GM12878 (cell line): ENCODE measurements around the gene AKT3. TPM values are rescaled to one million over a fixed set of nuclear protein-coding genes. Genes with fewer than 3 reads are reported as not detected.

ENCODE experiments used
- BCL3 ChIP-seq: IDR thresholded peaks from 2 replicates; pipeline ENCODE4 v1.6.1; 2011; ENCODE audit warnings: borderline replicate concordance, low read depth, mild to moderate bottlenecking, moderate library complexity, low read length; ENCODE audit not compliant: insufficient read depth, poor library complexity, severe bottlenecking
- CEBPB ChIP-seq, 2 experiments: fragments of 150-350 bp in 1 of 2; IDR thresholded peaks; 2 replicates each; pipeline ENCODE4 v1.6.1; 2012 to 2014; ENCODE audit warnings: low read depth in 2 of 2, low read length in 2 of 2, borderline replicate concordance in 1 of 2, inconsistent platforms in 1 of 2
- HDGF ChIP-seq: fragments of 450-650 bp; IDR thresholded peaks from 2 replicates; pipeline ENCODE4 v1.6.1; 2016; ENCODE audit warnings: antibody characterized with exemption
- MEF2A ChIP-seq: IDR thresholded peaks from 2 replicates; pipeline ENCODE4 v1.6.1; 2011; ENCODE audit warnings: low read depth, mild to moderate bottlenecking, low read length, moderate library complexity; ENCODE audit not compliant: insufficient read depth
- POLR2AphosphoS2 ChIP-seq: IDR thresholded peaks from 2 replicates; pipeline ENCODE4 v1.6.1; 2011; ENCODE audit warnings: low read depth, mild to moderate bottlenecking, low read length, improper control_type of control experiment, moderate library complexity
- POLR2AphosphoS5 ChIP-seq: IDR thresholded peaks from 2 replicates; pipeline ENCODE4 v1.6.1; 2011; ENCODE audit warnings: mild to moderate bottlenecking, low read length, inconsistent platforms
- POU2F2 ChIP-seq: IDR thresholded peaks from 3 replicates; pipeline ENCODE4 v1.6.1; 2011; ENCODE audit warnings: low read depth, mild to moderate bottlenecking, low read length, borderline replicate concordance
- PRDM15 ChIP-seq: fragments of 450-650 bp; formaldehyde crosslinking; IDR thresholded peaks from 2 replicates; pipeline ENCODE4 v1.4.0; 2020; ENCODE audit warnings: mild to moderate bottlenecking, moderate library complexity
- RUNX3 ChIP-seq: IDR thresholded peaks from 2 replicates; pipeline ENCODE4 v1.6.1; 2012; ENCODE audit warnings: low read length, inconsistent platforms
- SREBF1 ChIP-seq: IDR thresholded peaks from 2 replicates; pipeline ENCODE4 v1.6.1; 2012; ENCODE audit warnings: mild to moderate bottlenecking, low read length
- polyA plus RNA-seq, 11 experiments: library from polyadenylated mRNA; depleted of rRNA in 4 of 11; unstranded in 6 of 11; stranded (reverse) in 5 of 11; fragments of >200 nt; fragmentation: Nextera tagmentation in 4 of 11; fragmentation: Illumina TruSeq in 1 of 11; extraction: Ambion mirVana in 4 of 11; extraction: Trizol in 1 of 11; gene quantifications; 1 replicate in 1 of 11; 2 replicates in 10 of 11; pipeline versions ENCODE4 v1.2.1 to v1.2.3, GENCODE V29; 2011 to 2016; ENCODE audit warnings: inconsistent platforms in 2 of 11, missing spikeins in 2 of 11, low read depth in 1 of 11
- total RNA-seq, 4 experiments: library from RNA; depleted of rRNA in 3 of 4; stranded (reverse); fragments of >200 nt in 3 of 4; fragmentation: Illumina TruSeq in 1 of 4; extraction: Trizol in 1 of 4; gene quantifications; 2 replicates each; pipeline versions ENCODE4 v1.2.1 to v1.2.3, GENCODE V29; 2013 to 2021
- TF ChIP-seq, protein P1 (sequence below): fragments of 450-650 bp; IDR thresholded peaks from 2 replicates; pipeline ENCODE4 v1.6.1; 2016; ENCODE audit warnings: mild to moderate bottlenecking, moderate library complexity, borderline replicate concordance
- TF ChIP-seq, protein P2 (sequence below): fragments of 450-650 bp; IDR thresholded peaks from 2 replicates; pipeline ENCODE4 v1.6.1; 2017; ENCODE audit warnings: mild to moderate bottlenecking, low read depth, inconsistent platforms; ENCODE audit not compliant: poor library complexity, severe bottlenecking
- TF ChIP-seq, protein P3 (sequence below): fragments of 150-350 bp; IDR thresholded peaks from 2 replicates; pipeline ENCODE4 v1.6.1; 2016; ENCODE audit warnings: low read depth, low read length

The AKT3 gene
- total and polyA plus RNA-seq, 10 of the 15 experiments (the other 5 are each of a cell fraction or from before 2014, with no cell fraction given), result 0.03 to 0.56 (median 0.19) TPM

GRCh38 chr1:243850452-243851256 lies 611 bp upstream of the AKT3 start (continued):
- TF ChIP-seq, protein P1, sequence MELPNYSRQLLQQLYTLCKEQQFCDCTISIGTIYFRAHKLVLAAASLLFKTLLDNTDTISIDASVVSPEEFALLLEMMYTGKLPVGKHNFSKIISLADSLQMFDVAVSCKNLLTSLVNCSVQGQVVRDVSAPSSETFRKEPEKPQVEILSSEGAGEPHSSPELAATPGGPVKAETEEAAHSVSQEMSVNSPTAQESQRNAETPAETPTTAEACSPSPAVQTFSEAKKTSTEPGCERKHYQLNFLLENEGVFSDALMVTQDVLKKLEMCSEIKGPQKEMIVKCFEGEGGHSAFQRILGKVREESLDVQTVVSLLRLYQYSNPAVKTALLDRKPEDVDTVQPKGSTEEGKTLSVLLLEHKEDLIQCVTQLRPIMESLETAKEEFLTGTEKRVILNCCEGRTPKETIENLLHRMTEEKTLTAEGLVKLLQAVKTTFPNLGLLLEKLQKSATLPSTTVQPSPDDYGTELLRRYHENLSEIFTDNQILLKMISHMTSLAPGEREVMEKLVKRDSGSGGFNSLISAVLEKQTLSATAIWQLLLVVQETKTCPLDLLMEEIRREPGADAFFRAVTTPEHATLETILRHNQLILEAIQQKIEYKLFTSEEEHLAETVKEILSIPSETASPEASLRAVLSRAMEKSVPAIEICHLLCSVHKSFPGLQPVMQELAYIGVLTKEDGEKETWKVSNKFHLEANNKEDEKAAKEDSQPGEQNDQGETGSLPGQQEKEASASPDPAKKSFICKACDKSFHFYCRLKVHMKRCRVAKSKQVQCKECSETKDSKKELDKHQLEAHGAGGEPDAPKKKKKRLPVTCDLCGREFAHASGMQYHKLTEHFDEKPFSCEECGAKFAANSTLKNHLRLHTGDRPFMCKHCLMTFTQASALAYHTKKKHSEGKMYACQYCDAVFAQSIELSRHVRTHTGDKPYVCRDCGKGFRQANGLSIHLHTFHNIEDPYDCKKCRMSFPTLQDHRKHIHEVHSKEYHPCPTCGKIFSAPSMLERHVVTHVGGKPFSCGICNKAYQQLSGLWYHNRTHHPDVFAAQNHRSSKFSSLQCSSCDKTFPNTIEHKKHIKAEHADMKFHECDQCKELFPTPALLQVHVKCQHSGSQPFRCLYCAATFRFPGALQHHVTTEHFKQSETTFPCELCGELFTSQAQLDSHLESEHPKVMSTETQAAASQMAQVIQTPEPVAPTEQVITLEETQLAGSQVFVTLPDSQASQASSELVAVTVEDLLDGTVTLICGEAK, result no peak
- TF ChIP-seq POLR2AphosphoS2, result no peak
- TF ChIP-seq, protein P2, sequence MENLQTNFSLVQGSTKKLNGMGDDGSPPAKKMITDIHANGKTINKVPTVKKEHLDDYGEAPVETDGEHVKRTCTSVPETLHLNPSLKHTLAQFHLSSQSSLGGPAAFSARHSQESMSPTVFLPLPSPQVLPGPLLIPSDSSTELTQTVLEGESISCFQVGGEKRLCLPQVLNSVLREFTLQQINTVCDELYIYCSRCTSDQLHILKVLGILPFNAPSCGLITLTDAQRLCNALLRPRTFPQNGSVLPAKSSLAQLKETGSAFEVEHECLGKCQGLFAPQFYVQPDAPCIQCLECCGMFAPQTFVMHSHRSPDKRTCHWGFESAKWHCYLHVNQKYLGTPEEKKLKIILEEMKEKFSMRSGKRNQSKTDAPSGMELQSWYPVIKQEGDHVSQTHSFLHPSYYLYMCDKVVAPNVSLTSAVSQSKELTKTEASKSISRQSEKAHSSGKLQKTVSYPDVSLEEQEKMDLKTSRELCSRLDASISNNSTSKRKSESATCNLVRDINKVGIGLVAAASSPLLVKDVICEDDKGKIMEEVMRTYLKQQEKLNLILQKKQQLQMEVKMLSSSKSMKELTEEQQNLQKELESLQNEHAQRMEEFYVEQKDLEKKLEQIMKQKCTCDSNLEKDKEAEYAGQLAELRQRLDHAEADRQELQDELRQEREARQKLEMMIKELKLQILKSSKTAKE, result no peak
- no peak for TF ChIP-seq RUNX3
- TF ChIP-seq PRDM15 (CRISPR knock-in tag), result no peak
- TF ChIP-seq POLR2AphosphoS5, result no peak
- TF ChIP-seq BCL3, result no peak
- TF ChIP-seq MEF2A, result no peak
- no peak for TF ChIP-seq CEBPB (IDR thresholded peaks at IDR 0.05; ENCODE audit: borderline replicate concordance in 1 of 2, low read depth in 2 of 2, low read length in 2 of 2)
- TF ChIP-seq, protein P3, sequence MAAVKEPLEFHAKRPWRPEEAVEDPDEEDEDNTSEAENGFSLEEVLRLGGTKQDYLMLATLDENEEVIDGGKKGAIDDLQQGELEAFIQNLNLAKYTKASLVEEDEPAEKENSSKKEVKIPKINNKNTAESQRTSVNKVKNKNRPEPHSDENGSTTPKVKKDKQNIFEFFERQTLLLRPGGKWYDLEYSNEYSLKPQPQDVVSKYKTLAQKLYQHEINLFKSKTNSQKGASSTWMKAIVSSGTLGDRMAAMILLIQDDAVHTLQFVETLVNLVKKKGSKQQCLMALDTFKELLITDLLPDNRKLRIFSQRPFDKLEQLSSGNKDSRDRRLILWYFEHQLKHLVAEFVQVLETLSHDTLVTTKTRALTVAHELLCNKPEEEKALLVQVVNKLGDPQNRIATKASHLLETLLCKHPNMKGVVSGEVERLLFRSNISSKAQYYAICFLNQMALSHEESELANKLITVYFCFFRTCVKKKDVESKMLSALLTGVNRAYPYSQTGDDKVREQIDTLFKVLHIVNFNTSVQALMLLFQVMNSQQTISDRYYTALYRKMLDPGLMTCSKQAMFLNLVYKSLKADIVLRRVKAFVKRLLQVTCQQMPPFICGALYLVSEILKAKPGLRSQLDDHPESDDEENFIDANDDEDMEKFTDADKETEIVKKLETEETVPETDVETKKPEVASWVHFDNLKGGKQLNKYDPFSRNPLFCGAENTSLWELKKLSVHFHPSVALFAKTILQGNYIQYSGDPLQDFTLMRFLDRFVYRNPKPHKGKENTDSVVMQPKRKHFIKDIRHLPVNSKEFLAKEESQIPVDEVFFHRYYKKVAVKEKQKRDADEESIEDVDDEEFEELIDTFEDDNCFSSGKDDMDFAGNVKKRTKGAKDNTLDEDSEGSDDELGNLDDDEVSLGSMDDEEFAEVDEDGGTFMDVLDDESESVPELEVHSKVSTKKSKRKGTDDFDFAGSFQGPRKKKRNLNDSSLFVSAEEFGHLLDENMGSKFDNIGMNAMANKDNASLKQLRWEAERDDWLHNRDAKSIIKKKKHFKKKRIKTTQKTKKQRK, result no peak
- no peak for TF ChIP-seq SREBF1
- TF ChIP-seq HDGF, result no peak
- TF ChIP-seq POU2F2, result 0 out of 3 replicates have a peak, but pooled peaks have one; percentile 32
